H1 (cell line): Measurements from ENCODE around the gene GSKIP. TPM values are rescaled to one million over a fixed set of nuclear protein-coding genes. Genes with fewer than 3 reads are reported as not detected.

ENCODE experiments used
- CTCF ChIA-PET: fragments of 300-600 bp; sonication (Branson Sonifier 250); formaldehyde crosslinking; loops from one replicate; lab custom pipeline; 2021; ENCODE audit not compliant: partially characterized antibody; lab: Charles Lee
- POLR2A ChIA-PET: fragments of 300-600 bp; sonication (Branson Sonifier 250); formaldehyde crosslinking; loops from one replicate; lab custom pipeline; 2021; ENCODE audit warnings: inconsistent platforms; ENCODE audit not compliant: partially characterized antibody; lab: Charles Lee
- DNase-seq, 2 experiments: peaks; one replicate each; pipeline versions ENCODE4 v3.0.0 to v3.0.0-alpha.2; 2010 to 2022; ENCODE audit warnings: low spot score in 2 of 2, low read depth in 1 of 2, mixed read lengths in 1 of 2
- FAIRE-seq: peaks from 2 replicates; lab custom pipeline; 2011; peaks lifted over from hg19 to GRCh38; lab: Jason Lieb, UNC
- H2AFZ ChIP-seq: 2 replicates; pipeline ENCODE4 v1.8.1; 2012; ENCODE audit warnings: low read length, inconsistent platforms
- H2AK5ac ChIP-seq: 2 replicates; pipeline ENCODE4 v1.6.1; 2013; ENCODE audit warnings: low read depth, low read length
- H2BK120ac ChIP-seq: replicated peaks from 2 replicates; pipeline ENCODE3; 2013; ENCODE audit warnings: low read depth, low read length, inconsistent platforms
- H2BK12ac ChIP-seq: 2 replicates; pipeline ENCODE4 v1.6.1; 2013; ENCODE audit warnings: low read depth, low read length
- H2BK15ac ChIP-seq: 2 replicates; pipeline ENCODE4 v1.6.1; 2013; ENCODE audit warnings: low read length
- H2BK20ac ChIP-seq: 2 replicates; pipeline ENCODE4 v1.6.1; 2013; ENCODE audit warnings: low read length
- H2BK5ac ChIP-seq: 2 replicates; pipeline ENCODE4 v1.6.1; 2013; ENCODE audit warnings: low read depth, low read length
- H3K14ac ChIP-seq: 2 replicates; pipeline ENCODE4 v1.6.1; 2013; ENCODE audit warnings: inconsistent platforms; ENCODE audit not compliant: insufficient read length
- H3K18ac ChIP-seq: 2 replicates; pipeline ENCODE4 v1.6.1; 2013; ENCODE audit warnings: low read length; ENCODE audit errors: extremely low read depth
- H3K23ac ChIP-seq: 2 replicates; pipeline ENCODE4 v1.6.1; 2013; ENCODE audit warnings: inconsistent platforms; ENCODE audit not compliant: insufficient read length
- H3K23me2 ChIP-seq: 2 replicates; pipeline ENCODE4 v1.6.1; 2013; ENCODE audit warnings: low read depth, low read length
- H3K27ac ChIP-seq: 2 replicates; pipeline ENCODE4 v1.6.1; 2011; ENCODE audit warnings: low read depth, low read length, inconsistent platforms
- H3K27me3 ChIP-seq, 4 experiments: replicated peaks in 1 of 4; 1 replicate in 1 of 4; 2 replicates in 3 of 4; pipeline versions ENCODE4 v1.6.1 to v1.8.1; 2011 to 2013; ENCODE audit warnings: low read length in 3 of 4, mild to moderate bottlenecking in 3 of 4, inconsistent platforms in 2 of 4, mixed read lengths in 2 of 4, moderate library complexity in 1 of 4; ENCODE audit not compliant: control insufficient read depth in 3 of 4, insufficient read depth in 3 of 4; ENCODE audit errors: extremely low read depth in 1 of 4
- H3K36me3 ChIP-seq, 4 experiments: 2 replicates each; pipeline versions ENCODE4 v1.6.1 to v1.8.1; 2011 to 2013; ENCODE audit warnings: mild to moderate bottlenecking in 4 of 4, low read length in 3 of 4, moderate library complexity in 2 of 4, control low read depth in 1 of 4, inconsistent platforms in 1 of 4; ENCODE audit not compliant: insufficient read depth in 4 of 4, control insufficient read depth in 2 of 4
- H3K4ac ChIP-seq: replicated peaks from 2 replicates; pipeline ENCODE3; 2013; ENCODE audit warnings: low read length, low read depth, mixed read lengths, inconsistent platforms; ENCODE audit not compliant: insufficient read length
- H3K4me1 ChIP-seq, 4 experiments: replicated peaks in 1 of 4; 1 replicate in 1 of 4; 2 replicates in 3 of 4; pipeline versions ENCODE4 v1.6.1 to v1.8.1; 2011 to 2013; ENCODE audit warnings: low read length in 3 of 4, inconsistent platforms in 2 of 4, mixed read lengths in 1 of 4; ENCODE audit not compliant: insufficient read depth in 4 of 4, control insufficient read depth in 3 of 4
- H3K4me2 ChIP-seq, 2 experiments: 2 replicates each; pipeline versions ENCODE4 v1.6.1 to v1.8.1; 2011 to 2013; ENCODE audit warnings: low read depth in 2 of 2, low read length in 2 of 2, control low read depth in 1 of 2, inconsistent platforms in 1 of 2, mild to moderate bottlenecking in 1 of 2; ENCODE audit not compliant: insufficient read depth in 1 of 2
- H3K4me3 ChIP-seq, 4 experiments: fragments of 200-600, 300-600 bp in 1 of 4; sonication (generic), shearing (Covaris generic), sonication (Bioruptor Twin) in 1 of 4; 2 replicates each; pipeline versions ENCODE4 v1.5.1 to v1.8.1; 2011 to 2016; ENCODE audit warnings: low read length in 4 of 4, low read depth in 3 of 4, control low read depth in 2 of 4, inconsistent platforms in 2 of 4, mild to moderate bottlenecking in 2 of 4, mixed read lengths in 1 of 4, moderate library complexity in 1 of 4; ENCODE audit not compliant: insufficient read depth in 2 of 4; ENCODE audit errors: extremely low read depth in 1 of 4
- H3K56ac ChIP-seq: replicated peaks from 2 replicates; pipeline ENCODE3; 2013; ENCODE audit warnings: low read depth, mild to moderate bottlenecking, mixed read lengths, low read length, inconsistent platforms; ENCODE audit not compliant: insufficient read length
- H3K79me1 ChIP-seq: 2 replicates; pipeline ENCODE4 v1.6.1; 2013; ENCODE audit warnings: low read depth, low read length, control low read depth
- H3K79me2 ChIP-seq, 2 experiments: 2 replicates each; pipeline versions ENCODE4 v1.6.1 to v1.8.1; 2012 to 2013; ENCODE audit warnings: low read length in 2 of 2, mild to moderate bottlenecking in 2 of 2, inconsistent platforms in 1 of 2; ENCODE audit not compliant: insufficient read depth in 2 of 2, control insufficient read depth in 1 of 2
- H3K9ac ChIP-seq, 4 experiments: replicated peaks in 1 of 4; 1 replicate in 1 of 4; 2 replicates in 3 of 4; pipeline versions ENCODE4 v1.6.1 to v1.8.1; 2011 to 2013; ENCODE audit warnings: low read depth in 3 of 4, low read length in 3 of 4, control low read depth in 2 of 4, mild to moderate bottlenecking in 2 of 4, moderate library complexity in 2 of 4, inconsistent platforms in 1 of 4; ENCODE audit errors: extremely low read depth in 1 of 4
- H3K9me3 ChIP-seq, 2 experiments: 2 replicates each; pipeline versions ENCODE4 v1.6.1 to v1.8.1; 2012 to 2013; ENCODE audit warnings: mild to moderate bottlenecking in 2 of 2, moderate library complexity in 2 of 2, control low read depth in 1 of 2, inconsistent platforms in 1 of 2, low read depth in 1 of 2, low read length in 1 of 2, mixed read lengths in 1 of 2; ENCODE audit not compliant: insufficient read depth in 2 of 2
- H4K20me1 ChIP-seq, 2 experiments: replicated peaks in 1 of 2; 2 replicates each; pipeline versions ENCODE3 to v1.8.1; 2011 to 2013; ENCODE audit warnings: inconsistent platforms in 2 of 2, low read length in 2 of 2, mild to moderate bottlenecking in 1 of 2; ENCODE audit not compliant: insufficient read depth in 2 of 2, control insufficient read depth in 1 of 2
- H4K5ac ChIP-seq: 2 replicates; pipeline ENCODE4 v1.6.1; 2013; ENCODE audit warnings: low read length, low read depth, mixed read lengths, inconsistent platforms; ENCODE audit not compliant: insufficient read length
- H4K8ac ChIP-seq: 2 replicates; pipeline ENCODE4 v1.8.0; 2013; ENCODE audit warnings: mild to moderate bottlenecking, moderate library complexity, low read length, inconsistent platforms; ENCODE audit not compliant: insufficient read depth; ENCODE audit errors: extremely low read depth
- H4K91ac ChIP-seq: replicated peaks from 2 replicates; pipeline ENCODE3; 2013; ENCODE audit warnings: low read length, mixed read lengths, inconsistent platforms; ENCODE audit not compliant: insufficient read length
- NRF1 ChIP-seq: IDR thresholded peaks from 2 replicates; pipeline ENCODE4 v1.6.1; 2011; ENCODE audit warnings: mild to moderate bottlenecking, low read depth, low read length, improper control_type of control experiment
- SP4 ChIP-seq: IDR thresholded peaks from 2 replicates; pipeline ENCODE4 v1.6.1; 2012; ENCODE audit warnings: low read length, inconsistent platforms
- WGBS, 2 experiments: shearing (Covaris generic) in 1 of 2; methylation state at CpG; one replicate each; pipeline versions ENCODE4 v1.1.6 to v1.1.7; 2013 to 2015; ENCODE audit warnings: low lambda C conversion rate in 2 of 2, mixed read lengths in 2 of 2, inconsistent platforms in 1 of 2, low coverage in 1 of 2, missing lambda C conversion rate in 1 of 2; ENCODE audit not compliant: insufficient replicate concordance in 2 of 2, insufficient coverage in 1 of 2, insufficient read length in 1 of 2; ENCODE audit errors: extremely low coverage in 1 of 2, missing lambda C conversion rate in 1 of 2; 5-methylcytosine and 5-hydroxymethylcytosine counted together
- polyA plus RNA-seq, 7 experiments: library from polyadenylated mRNA; depleted of rRNA in 3 of 7; stranded (reverse) in 5 of 7; unstranded in 2 of 7; fragments of >200 nt in 5 of 7; fragments of 200-250 nt in 2 of 7; gene quantifications; 1 replicate in 5 of 7; 2 replicates in 1 of 7; 4 replicates in 1 of 7; pipeline versions ENCODE4 v1.2.1 to v1.2.3, GENCODE V29; 2011 to 2013; ENCODE audit warnings: missing spikeins in 2 of 7, mixed read lengths in 2 of 7
- total RNA-seq: library from RNA; stranded (reverse); fragmentation: NEBNext Ultra II Directional; extraction: Animal tissue kit (Norgen Biotek cat#: 25700); gene quantifications from 2 replicates; pipeline ENCODE4 v1.2.1, GENCODE V29; 2021

Gene GSKIP
- total and polyA plus RNA-seq, 2 of the 8 experiments (the other 6 are each of a cell fraction or from before 2014, with no cell fraction given) = 20.3 to 37.1 TPM

GRCh38 chr14:96318836-96319235 lies 44.5 kb upstream of the GSKIP start:
- H2AK5ac ChIP-seq = no peak overlapping the region

More at GRCh38 chr14:96318836-96319235, 44.5 kb upstream of the GSKIP start:
- H3K4ac ChIP-seq = no peak overlapping the region
- H3K9ac ChIP-seq = no peak overlapping the region
- H3K14ac ChIP-seq = no peak overlapping the region
- FAIRE-seq (no peak), DNase-seq (no peak)
- ChIA-PET CTCF (interaction anchor here (1.2 kb wide), 2 partner anchors 11 to 14 kb away, joined by 3 to 4 read pairs; no protein-coding TSS in a partner anchor), POLR2A (no interaction called here)
- TF ChIP-seq SP4 (no peak), NRF1 (no peak)
- no peak overlapping the region for H4K5ac ChIP-seq
- no peak overlapping the region for H2BK15ac ChIP-seq
- peaks cover 0 to 34% (median 2%) of the 10 kb centered on the region in 4 experiments; a peak in 4 of 8 replicates for H3K36me3 ChIP-seq
- no peak overlapping the region for H2BK20ac ChIP-seq
- no peak overlapping the region for H3K4me2 ChIP-seq
- no peak overlapping the region for H2AFZ ChIP-seq
- H3K23ac ChIP-seq = no peak overlapping the region
- WGBS, 2 experiments = 92% methylated on average over 9 of the region's 9 CpGs; no CpG with 5 or more reads in 1 of the 2 experiments
- no peak overlapping the region for H4K91ac ChIP-seq
- no peaks in the 10 kb centered on the region for H3K79me2 ChIP-seq
- no peak overlapping the region; the same call in 1 of the 2 replicates for H4K8ac ChIP-seq
- H2BK120ac ChIP-seq = no peak overlapping the region
- H3K4me1 ChIP-seq = peaks cover 0 to 3% (median 0%) of the 10 kb centered on the region in 4 experiments; a peak in 1 of 7 replicates
- no peak overlapping the region for H3K27ac ChIP-seq
- H3K4me3 ChIP-seq = no peak overlapping the region
- H3K27me3 ChIP-seq = no peaks in the 10 kb centered on the region
- H2BK12ac ChIP-seq = no peak overlapping the region
- no peaks in the 10 kb centered on the region for H3K79me1 ChIP-seq
- H4K20me1 ChIP-seq = no peaks in the 10 kb centered on the region
- no peaks in the 10 kb centered on the region for H3K23me2 ChIP-seq
- H3K18ac ChIP-seq = no peak overlapping the region
- H2BK5ac ChIP-seq = no peak overlapping the region; the same call in 1 of the 2 replicates
- H3K9me3 ChIP-seq = no peaks in the 10 kb centered on the region
- H3K56ac ChIP-seq = no peak overlapping the region
